Fibroblast of villous mesenchyme (primary cell): ENCODE results near the gene TMCO4. TPM values are rescaled to one million over a fixed set of nuclear protein-coding genes. Genes with fewer than 3 reads are reported as not detected.

Source experiments
- DNase-seq: peaks from one replicate; pipeline ENCODE4 v3.0.0-alpha.2; 2010; ENCODE audit warnings: low read depth
- H3K4me3 ChIP-seq: 2 replicates; pipeline ENCODE4 v1.5.1; 2011; ENCODE audit warnings: low read depth, mild to moderate bottlenecking, low read length
- total RNA-seq: library from RNA; depleted of rRNA; stranded (reverse); fragments of >200 nt; gene quantifications from 2 replicates; pipeline ENCODE4 v1.2.3, GENCODE V29; 2012
- TF ChIP-seq, protein P1 (sequence below): IDR thresholded peaks from 2 replicates; pipeline ENCODE4 v1.5.1; 2012; ENCODE audit warnings: low read depth, mild to moderate bottlenecking, low read length; ENCODE audit not compliant: insufficient read depth

The TMCO4 gene
- total RNA-seq, 1 donor, result 20.7 TPM

DNA sequence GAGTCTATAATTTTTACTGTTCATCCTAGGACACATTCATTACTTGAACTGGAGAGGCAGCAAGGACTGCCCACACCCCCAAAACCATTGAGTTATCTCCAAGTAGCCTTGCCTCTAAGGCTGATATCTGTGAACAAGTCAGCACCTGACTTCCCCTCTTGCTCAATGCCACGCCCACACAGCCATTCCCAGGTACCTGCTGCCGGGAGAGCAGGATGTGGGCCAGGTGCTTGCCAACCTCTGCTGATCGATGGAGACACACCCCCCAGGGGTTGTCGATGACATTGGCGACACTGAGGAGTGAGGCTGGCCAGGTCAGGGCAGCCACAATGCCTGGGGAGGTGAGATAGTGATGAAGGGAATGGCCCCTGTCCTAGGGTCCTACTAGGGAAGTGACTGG lies 60.1 kb downstream of the TMCO4 start:
- TF ChIP-seq, protein P1, sequence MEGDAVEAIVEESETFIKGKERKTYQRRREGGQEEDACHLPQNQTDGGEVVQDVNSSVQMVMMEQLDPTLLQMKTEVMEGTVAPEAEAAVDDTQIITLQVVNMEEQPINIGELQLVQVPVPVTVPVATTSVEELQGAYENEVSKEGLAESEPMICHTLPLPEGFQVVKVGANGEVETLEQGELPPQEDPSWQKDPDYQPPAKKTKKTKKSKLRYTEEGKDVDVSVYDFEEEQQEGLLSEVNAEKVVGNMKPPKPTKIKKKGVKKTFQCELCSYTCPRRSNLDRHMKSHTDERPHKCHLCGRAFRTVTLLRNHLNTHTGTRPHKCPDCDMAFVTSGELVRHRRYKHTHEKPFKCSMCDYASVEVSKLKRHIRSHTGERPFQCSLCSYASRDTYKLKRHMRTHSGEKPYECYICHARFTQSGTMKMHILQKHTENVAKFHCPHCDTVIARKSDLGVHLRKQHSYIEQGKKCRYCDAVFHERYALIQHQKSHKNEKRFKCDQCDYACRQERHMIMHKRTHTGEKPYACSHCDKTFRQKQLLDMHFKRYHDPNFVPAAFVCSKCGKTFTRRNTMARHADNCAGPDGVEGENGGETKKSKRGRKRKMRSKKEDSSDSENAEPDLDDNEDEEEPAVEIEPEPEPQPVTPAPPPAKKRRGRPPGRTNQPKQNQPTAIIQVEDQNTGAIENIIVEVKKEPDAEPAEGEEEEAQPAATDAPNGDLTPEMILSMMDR, result no peak
- DNase-seq, result no peak
- H3K4me3 ChIP-seq, result no peak overlapping the region

DNA sequence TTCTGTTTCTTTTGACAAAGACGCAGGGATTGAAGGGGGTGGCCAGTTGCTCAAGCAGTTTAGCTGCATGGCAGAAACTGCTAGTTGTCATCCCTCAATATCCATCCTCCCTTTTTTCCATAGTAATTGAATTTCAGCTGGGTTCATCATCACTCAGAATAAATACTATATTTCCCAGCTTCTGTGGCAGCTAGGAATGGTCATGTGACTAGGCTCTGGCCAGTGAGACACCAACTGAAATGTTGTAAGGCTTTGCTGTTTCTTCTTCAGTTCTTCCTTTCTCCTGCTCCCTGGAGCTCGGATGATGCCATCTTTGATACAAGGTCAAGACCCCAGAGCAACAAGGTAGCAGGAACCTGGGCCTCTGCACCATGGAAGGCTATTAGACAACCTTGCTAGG lies 61.0 kb downstream of the TMCO4 start:
- TF ChIP-seq, protein P1, result no peak
- no peak overlapping the region for H3K4me3 ChIP-seq
- no peak for DNase-seq

DNA sequence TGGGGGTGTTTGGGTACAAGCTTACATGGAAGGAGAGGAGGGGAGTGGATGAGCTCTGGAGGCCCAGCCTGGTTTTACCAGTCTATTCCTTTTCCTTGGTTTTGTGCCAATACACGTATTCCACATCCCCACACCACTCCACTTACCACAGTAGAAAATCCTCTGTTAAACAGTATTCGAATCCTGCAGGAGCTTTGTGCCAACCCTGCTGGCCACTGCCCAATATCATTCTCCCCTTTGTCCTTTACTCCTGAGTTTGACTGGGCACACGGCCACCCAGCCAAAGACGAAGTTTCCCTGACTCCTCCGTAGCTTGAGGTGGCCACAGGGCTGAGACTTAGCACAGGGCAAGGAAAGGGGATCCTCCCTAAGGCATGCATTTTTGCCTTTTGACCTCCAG lies 61.6 kb downstream of the TMCO4 start:
- DNase-seq, result no peak
- H3K4me3 ChIP-seq, result no peak overlapping the region
- TF ChIP-seq, protein P1, result no peak

DNA sequence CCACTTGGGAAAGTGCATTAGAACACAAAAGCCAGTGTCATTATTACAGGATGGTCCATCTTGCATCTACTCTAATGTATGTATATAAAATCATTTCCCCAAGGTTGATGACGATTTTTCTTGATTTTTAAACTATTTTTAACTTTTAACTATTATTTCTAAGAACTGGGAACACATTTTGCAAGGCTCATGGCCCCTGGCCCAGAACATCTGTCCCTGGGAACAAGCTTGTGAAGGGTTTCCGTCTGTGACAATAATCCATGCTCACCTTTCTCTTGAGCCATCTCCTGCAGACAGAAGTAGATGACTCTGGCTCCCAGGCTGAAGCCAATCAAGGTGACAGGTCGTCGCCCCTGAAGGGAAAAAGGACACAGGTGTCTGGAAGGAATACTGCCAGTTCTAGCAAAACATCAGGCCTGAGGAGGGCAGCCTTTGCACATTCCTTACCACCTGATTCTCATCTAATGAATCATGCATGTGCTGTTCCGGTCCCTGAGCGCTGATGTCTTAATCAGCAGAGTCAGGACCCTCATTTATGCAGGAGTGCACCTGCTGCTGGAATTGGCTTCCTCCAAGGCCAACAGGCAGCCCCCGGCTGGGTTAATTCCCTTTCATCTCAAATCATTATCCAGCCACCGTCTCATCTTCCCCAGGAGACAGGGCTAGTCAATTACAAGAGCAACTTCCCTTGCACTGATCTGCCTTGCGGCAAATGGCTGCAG lies 62.5 kb downstream of the TMCO4 start:
- no peak overlapping the region for H3K4me3 ChIP-seq
- no peak for DNase-seq
- TF ChIP-seq, protein P1, result no peak

DNA sequence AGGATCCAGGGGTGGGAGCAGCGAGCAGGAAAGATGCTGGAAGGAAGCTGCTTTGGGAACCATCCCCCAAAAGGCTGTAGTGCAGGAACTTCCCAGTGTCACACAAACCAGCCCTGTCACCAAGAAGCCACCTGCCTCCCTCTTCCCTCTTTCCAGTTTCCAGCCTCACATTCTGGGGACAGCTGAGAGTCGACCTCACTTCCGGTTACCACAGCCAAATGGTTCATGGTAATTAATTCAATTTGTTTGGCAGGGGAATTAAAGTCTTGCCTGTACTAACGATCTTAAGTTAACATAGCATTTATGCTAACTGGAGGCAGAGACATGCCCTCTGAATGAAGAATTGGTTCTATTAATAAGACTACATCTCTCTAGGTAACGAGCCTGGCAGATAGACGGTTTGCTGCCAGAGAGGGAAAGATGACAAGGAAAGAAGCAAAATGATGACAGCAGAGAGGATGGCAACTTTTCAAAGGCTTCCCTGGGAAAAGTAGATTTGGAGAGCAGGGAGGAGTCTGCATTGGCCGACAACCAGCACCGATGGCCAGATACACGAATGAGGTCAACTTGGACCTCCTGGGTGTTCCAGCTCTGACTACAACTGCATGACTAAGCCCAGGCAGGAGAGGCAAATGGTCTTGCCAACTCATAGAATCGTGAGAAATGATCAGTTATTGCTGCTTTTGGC lies 64.1 kb downstream of the TMCO4 start:
- DNase-seq, result peak; percentile 77
- no peak overlapping the region for H3K4me3 ChIP-seq

DNA sequence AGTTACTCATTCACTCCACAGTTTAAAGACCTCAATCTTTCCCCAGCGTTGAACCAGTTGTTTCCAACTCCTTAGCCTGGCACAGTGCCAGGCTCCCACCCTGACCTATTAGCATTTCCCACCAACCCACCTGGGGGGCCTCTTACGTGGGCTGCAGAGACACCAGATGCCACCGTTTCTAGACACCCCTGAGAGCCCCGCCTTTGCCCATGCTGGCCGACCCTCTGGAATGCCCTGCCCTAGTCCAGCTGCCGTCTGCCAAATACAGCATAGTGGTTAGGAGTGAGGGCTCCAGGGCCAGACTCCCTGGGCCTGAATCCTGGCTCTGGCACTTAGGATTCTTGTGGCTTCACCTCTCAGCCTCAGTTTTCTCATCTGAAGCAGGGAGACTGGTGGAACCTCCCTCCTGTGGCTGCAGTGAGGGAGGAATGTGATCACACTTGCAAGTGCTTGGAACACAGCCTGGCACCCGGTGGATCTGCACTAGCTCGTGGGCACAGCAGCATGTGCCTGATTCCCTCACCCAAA lies 65.2 kb downstream of the TMCO4 start:
- no peak for DNase-seq
- no peak overlapping the region for H3K4me3 ChIP-seq
- TF ChIP-seq, protein P1, result no peak

More for the DNA sequence above, 64.1 kb downstream of the TMCO4 start:
- TF ChIP-seq, protein P1, result no peak
